ENCODE data around the gene UPK3A.
"Not testable (repeated sequence)": the region's sequence is repeated elsewhere in the genome, so short reads cannot be mapped to it uniquely, and the experiment has no call there.

UPK3A gene

DNA sequence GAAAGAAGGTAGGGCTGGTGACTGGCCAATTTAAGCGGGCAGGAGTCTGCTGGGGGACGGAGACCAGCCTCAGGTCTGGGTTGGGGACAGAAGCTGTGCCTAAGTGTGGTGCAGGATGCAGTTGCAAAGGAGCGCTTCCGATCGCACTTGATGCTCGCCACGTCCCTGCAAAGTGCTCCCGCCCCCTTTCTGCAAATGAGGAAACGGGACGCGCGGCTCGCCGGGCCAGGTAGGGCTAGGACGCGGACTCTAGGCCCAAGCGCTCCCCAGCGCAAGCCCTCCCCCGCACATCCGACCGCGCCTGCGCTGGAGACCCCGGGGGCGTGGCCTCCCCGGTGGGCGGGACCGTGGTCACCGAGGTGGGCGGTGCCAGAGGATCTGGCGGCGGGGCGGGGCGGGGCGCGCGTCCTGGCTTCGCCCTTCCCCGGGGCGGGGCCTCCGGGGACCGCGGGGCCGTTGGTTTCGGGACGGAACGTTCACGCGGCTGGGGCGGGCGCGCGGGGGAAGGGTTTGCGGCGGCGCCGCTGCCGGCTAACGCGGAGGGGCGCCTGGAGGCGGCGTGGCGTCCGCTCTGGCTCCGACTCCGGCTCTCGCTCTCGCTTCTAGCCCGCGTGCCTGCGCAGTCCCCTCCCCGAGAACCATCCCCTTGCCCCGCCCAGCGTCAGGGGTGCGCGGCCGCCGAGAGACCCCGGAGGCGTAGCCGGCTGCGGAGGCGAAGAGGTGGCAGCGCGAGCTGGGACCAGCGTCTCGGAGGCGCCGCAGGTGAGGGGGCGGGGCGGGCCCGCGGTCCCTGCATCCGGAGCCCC lies 24.9 kb downstream of the UPK3A start, which contains the start of gene FAM118A:
FAM118A (plus strand) TSS at position 513 of the 806 bp plus-strand sequence. CDS start 12,446 bp downstream, outside the sequence.
- DNase-seq (ENCODE audit: low spot score) = peak; percentile 93

GRCh38 chr22:45310331-45310976 lies 25.7 kb downstream of the UPK3A start:
- no peak for DNase-seq (ENCODE audit: low spot score)

GRCh38 chr22:45310977-45311531 lies 26.3 kb downstream of the UPK3A start:
- no peak for DNase-seq (ENCODE audit: low spot score)

DNA sequence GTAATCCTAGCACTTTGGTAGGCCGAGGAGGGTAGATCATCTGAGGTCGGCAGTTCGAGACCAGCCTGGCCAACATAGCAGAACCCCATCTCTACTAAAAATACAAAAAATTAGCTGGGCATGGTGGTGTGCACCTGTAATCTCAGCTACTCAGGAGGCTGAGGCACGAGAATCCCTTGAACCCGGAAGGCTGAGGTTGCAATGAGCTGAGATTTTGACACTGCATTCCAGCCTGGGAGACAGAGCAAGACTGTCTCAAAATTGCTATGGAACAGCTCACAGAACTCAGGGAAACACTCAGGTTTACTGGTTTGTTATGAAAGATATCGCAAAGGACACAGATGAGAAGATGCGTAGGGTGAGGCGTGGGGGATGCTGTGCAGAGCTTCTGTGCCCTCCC lies 27.7 kb downstream of the UPK3A start:
- DNase-seq (ENCODE audit: low spot score) = no peak

DNA sequence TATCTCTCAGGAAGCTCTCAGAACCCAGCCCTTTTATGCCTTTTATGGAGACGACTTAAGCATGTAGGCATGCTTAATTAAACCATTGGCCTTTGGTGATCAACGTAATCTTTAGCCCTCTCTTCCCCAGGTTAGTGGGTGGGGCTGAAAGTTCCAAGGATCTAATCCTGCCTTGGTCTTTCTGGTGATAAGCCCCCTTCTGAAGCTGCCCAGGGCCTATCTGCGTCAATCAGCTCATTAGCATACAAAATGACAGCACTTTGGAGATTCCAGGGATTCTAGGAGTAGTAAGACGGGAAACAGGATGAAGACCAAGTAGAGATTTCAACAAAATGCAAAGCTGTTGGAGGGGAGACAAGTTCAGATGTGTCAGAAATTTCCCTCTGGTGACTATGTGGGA lies 28.1 kb downstream of the UPK3A start:
- no peak for DNase-seq (ENCODE audit: low spot score)

DNA sequence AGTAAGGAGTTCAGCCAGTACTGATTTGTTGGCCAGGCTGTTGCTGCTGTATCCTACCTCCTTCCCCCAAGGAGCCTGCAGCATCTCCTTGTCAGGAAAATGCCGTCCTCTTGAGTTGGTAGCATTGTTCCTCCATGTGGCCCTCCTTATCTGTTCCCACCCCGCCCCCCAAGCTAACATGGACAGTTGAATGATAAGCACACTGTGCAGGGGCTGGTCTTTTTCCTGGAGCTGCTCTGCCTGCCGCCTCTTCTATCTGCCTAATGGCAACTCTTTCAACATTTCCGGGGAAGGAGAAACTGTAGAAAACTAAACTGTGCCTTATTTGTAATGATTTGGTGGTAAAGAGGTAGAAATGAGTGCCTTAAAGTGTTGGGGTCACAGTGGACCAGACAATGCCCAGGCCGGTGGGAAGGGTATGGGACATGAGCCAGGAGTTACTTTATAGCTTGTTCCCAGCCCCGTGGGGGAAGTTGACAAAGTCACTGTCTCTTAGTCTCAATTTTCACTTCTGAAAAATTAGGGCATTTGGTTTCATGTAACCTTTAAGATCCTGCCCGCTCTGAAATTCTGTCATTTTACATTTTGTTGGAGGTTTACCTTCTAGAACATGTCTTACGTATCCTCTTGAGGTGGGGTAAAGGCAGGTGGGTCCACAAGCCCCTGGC lies 29.4 kb downstream of the UPK3A start:
- DNase-seq (ENCODE audit: low spot score) = no peak

GRCh38 chr22:45314786-45315185 lies 30.0 kb downstream of the UPK3A start:
- DNase-seq (ENCODE audit: low spot score) = no peak

- no peak for DNase-seq (ENCODE audit: low spot score)
Measured at GRCh38 chr22:45316796-45317526, 32.2 kb downstream of the UPK3A start.

- DNase-seq (ENCODE audit: low spot score) = no peak
Measured at GRCh38 chr22:45317551-45318167, 32.9 kb downstream of the UPK3A start.

DNA sequence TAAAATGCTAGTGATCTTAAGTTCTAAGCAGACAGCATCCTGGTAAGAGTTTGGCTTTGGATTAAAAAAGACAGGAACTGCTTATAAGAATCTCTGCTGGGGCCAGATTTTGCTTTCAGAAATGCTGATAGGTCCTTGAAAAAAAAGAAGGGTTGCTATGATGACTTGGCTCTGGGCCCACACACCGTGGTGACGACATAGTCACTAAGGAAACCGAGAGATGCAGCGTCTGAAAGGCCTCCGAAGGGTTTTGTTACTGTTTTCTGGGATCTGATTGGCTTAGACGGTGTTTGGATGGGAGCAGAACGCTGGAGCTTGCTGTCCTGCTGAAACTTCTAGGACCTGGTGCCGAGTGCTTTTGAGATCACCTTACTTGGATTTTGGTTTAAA lies 33.4 kb downstream of the UPK3A start:
- DNase-seq (ENCODE audit: low spot score) = no peak

GRCh38 chr22:45318558-45319323 lies 34.0 kb downstream of the UPK3A start:
- no peak for DNase-seq (ENCODE audit: low spot score)

- DNase-seq (ENCODE audit: low spot score) = no peak
Measured at GRCh38 chr22:45319324-45319685, 34.6 kb downstream of the UPK3A start.

DNA sequence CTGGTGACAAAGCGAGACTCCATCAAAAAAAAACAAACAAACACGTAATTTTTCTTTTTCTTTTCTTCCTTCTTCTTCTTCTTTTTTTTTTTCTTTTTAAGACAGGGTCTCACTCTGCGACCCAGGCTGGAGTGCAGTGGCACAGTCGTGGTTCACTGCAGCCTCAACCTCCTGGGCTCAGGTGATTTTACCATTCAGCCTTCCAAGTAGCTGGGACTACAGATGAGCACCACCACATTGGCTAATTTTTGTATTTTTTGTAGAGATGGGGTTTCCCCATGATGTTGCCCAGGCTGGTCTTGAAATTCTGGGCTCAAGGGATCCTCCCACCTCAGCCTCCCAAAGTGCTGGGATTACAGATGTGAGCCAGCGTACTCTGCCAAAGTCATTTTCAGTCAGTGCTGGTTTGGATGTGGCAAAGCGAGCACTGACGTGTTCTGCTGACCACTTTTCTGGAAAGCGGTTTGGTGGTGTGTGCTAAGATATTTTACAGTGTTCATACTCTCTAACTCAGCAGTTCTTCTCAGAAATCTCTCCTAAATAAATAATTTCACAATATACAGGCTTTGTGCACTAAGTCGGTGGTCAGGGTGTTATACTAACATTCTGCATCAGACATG lies 35.7 kb downstream of the UPK3A start:
- DNase-seq (ENCODE audit: low spot score) = no peak

- DNase-seq (ENCODE audit: low spot score) = no peak
Measured at GRCh38 chr22:45321827-45322226, 37.1 kb downstream of the UPK3A start.

- DNase-seq (ENCODE audit: low spot score) = no peak
Measured at GRCh38 chr22:45322873-45323525, 38.2 kb downstream of the UPK3A start.

- DNase-seq (ENCODE audit: low spot score) = no peak
Measured at GRCh38 chr22:45323695-45324094, 38.9 kb downstream of the UPK3A start.

- DNase-seq (ENCODE audit: low spot score) = no peak
Measured at GRCh38 chr22:45324311-45324711, 39.6 kb downstream of the UPK3A start.

- DNase-seq (ENCODE audit: low spot score) = not testable (repeated sequence)
Measured at GRCh38 chr22:45328261-45328660, 43.5 kb downstream of the UPK3A start.

DNA sequence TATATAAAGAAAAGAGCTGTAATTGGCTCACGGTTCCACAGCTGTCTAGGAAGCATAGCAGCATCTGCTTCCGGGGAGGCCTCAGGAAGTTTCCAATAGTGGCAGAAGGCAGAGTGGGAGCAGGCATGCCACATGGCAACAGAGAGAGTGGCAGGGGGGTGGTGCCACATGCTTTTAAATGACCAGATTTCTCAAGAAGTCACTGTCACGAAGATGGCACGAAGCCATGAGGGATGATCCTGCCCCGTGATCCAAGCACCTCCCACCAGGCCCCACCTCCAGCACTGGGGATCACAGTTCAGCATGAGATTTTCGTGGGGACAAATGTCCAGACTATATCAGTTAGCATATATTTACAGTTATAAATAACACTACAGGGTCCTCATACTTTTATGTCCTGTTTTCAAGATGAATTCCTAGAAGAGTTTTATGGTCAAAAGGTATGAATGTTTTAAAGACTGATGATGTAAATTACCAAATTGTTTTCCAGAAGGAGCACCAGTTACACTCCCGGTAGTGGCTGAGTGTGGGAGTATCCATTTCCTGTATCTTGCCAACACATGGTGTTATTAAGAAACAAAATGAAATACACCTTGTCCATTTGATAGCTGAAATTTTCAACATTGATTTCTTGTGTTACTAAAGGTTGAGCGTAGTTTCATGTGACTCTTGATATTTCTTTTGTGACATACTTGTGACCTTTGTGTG lies 44.2 kb downstream of the UPK3A start:
- DNase-seq (ENCODE audit: low spot score) = no peak
